Panc1 (cell line): ENCODE measurements around the gene TBC1D2B.

Source experiments
- TF ChIP-seq, protein P1 (sequence below): fragments of 450-650 bp; IDR thresholded peaks from 2 replicates; pipeline ENCODE4 v1.5.1; 2017; ENCODE audit warnings: mild to moderate bottlenecking
- TF ChIP-seq, protein P2 (sequence below), 2 experiments: IDR thresholded peaks; 2 replicates each; pipeline ENCODE4 v1.6.1; 2011 to 2012; ENCODE audit warnings: low read depth in 2 of 2, control low read depth in 1 of 2, low read length in 1 of 2, mild to moderate bottlenecking in 1 of 2, moderate library complexity in 1 of 2; ENCODE audit not compliant: insufficient read depth in 1 of 2

DNA sequence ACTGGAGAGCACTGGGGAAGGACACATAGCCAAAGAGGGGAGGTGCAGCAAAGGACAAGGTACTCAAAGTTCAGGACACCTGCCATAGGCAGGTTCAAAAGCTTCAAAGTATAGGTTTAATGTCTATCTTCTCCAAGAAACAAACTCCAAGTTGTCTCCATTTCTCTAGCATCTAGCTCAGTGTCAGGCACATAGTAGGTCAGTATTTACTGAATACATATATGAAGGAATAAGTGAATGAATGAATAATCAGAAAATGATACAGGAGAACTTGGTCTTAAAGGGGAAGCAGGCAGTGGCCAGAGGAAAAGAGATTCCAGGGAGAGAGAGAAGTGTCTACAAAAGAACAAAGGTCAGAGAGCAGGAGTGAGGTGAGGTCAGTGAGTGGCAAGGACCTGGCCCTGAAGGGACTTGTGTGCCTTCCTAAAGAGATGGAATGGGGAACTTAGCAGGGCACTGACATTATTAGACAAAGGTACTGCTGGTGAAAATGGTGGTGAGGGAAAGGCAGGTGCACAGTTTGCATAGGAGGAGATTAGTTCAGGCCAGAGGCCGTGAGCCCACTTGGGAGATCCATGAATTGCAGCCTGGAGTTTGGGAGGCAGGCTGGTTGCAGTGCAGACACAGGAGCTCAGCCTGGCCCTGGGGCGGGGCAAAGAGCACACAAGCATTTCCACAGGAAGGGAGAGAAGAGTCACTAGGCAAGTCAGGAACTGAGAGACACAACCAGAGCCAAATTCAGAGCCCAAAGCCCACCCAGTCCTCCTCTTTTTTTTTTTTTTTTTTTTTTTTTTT, 21.4 kb downstream of the TBC1D2B start:
- TF ChIP-seq, protein P1, sequence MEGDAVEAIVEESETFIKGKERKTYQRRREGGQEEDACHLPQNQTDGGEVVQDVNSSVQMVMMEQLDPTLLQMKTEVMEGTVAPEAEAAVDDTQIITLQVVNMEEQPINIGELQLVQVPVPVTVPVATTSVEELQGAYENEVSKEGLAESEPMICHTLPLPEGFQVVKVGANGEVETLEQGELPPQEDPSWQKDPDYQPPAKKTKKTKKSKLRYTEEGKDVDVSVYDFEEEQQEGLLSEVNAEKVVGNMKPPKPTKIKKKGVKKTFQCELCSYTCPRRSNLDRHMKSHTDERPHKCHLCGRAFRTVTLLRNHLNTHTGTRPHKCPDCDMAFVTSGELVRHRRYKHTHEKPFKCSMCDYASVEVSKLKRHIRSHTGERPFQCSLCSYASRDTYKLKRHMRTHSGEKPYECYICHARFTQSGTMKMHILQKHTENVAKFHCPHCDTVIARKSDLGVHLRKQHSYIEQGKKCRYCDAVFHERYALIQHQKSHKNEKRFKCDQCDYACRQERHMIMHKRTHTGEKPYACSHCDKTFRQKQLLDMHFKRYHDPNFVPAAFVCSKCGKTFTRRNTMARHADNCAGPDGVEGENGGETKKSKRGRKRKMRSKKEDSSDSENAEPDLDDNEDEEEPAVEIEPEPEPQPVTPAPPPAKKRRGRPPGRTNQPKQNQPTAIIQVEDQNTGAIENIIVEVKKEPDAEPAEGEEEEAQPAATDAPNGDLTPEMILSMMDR, result no peak
- TF ChIP-seq, protein P2, sequence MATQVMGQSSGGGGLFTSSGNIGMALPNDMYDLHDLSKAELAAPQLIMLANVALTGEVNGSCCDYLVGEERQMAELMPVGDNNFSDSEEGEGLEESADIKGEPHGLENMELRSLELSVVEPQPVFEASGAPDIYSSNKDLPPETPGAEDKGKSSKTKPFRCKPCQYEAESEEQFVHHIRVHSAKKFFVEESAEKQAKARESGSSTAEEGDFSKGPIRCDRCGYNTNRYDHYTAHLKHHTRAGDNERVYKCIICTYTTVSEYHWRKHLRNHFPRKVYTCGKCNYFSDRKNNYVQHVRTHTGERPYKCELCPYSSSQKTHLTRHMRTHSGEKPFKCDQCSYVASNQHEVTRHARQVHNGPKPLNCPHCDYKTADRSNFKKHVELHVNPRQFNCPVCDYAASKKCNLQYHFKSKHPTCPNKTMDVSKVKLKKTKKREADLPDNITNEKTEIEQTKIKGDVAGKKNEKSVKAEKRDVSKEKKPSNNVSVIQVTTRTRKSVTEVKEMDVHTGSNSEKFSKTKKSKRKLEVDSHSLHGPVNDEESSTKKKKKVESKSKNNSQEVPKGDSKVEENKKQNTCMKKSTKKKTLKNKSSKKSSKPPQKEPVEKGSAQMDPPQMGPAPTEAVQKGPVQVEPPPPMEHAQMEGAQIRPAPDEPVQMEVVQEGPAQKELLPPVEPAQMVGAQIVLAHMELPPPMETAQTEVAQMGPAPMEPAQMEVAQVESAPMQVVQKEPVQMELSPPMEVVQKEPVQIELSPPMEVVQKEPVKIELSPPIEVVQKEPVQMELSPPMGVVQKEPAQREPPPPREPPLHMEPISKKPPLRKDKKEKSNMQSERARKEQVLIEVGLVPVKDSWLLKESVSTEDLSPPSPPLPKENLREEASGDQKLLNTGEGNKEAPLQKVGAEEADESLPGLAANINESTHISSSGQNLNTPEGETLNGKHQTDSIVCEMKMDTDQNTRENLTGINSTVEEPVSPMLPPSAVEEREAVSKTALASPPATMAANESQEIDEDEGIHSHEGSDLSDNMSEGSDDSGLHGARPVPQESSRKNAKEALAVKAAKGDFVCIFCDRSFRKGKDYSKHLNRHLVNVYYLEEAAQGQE (IDR thresholded peaks at IDR 0.05; ENCODE audit: insufficient read depth in 1 of 2, low read depth in 2 of 2, low read length in 1 of 2), result no peak
